Measurements from ENCODE around the gene ZBTB26.

GRCh38 chr9:122961139-122961538 is 29.8 kb upstream of the ZBTB26 start:
- TF ChIP-seq CTCF (IDR thresholded peaks at IDR 0.05; ENCODE audit: poor library complexity, severe bottlenecking) (no peak), RAD21 (conservative IDR thresholded peaks at IDR 0.05) (no peak), SMC3 (conservative IDR thresholded peaks at IDR 0.05; ENCODE audit: poor library complexity) (no peak), POLR2AphosphoS5 (IDR thresholded peaks at IDR 0.05) (no peak), EP300 (conservative IDR thresholded peaks at IDR 0.05; ENCODE audit: poor library complexity, severe bottlenecking) (no peak)

Data from neural cell (in vitro differentiated cells).